Upper lobe of left lung (tissue), 4 donors: ENCODE measurements around the gene ALDH16A1.

Source experiments
- EP300 ChIP-seq, 4 donors: sonication (generic); formaldehyde crosslinking; IDR thresholded peaks; one replicate each; pipeline ENCODE4 v1.5.1; 2017; ENCODE audit warnings: antibody characterized with exemption in 4 of 4, control low read depth in 2 of 4
- POLR2A ChIP-seq, 4 donors: fragments of 450-650 bp; IDR thresholded peaks; one replicate each; pipeline ENCODE4 v1.5.1; 2016 to 2017; ENCODE audit warnings: antibody characterized with exemption in 4 of 4, mild to moderate bottlenecking in 2 of 4
- TF ChIP-seq, protein P1 (sequence below), 6 experiments: fragments of 450-650 bp in 4 of 6; fragments of 200-600 bp in 2 of 6; sonication (generic) in 2 of 6; IDR thresholded peaks; one replicate each; pipeline ENCODE4 v1.5.1; 2016 to 2019; ENCODE audit warnings: antibody characterized with exemption in 6 of 6

DNA sequence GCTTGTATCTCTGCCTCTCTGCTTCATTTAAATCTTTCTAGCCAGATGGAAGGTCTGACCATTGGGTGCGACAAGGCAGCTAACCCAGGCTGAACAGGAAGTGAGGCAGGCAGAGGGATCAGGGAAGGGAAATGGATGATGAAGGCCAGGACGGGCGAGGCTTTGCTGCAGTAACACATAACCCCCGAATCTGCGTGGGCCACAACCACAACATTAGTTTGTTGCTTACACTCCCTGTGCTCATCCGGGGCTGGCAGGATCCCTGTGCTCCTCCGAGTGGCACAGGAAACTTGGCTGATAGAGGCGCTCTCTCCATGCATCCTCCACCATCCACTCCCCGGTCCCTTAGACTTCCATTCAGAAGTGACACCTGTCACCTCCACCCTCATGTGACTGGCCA lies 19.9 kb downstream of the ALDH16A1 start:
- TF ChIP-seq POLR2A (IDR thresholded peaks at IDR 0.05) (no peak), EP300 (IDR thresholded peaks at IDR 0.05) (no peak)
- TF ChIP-seq, protein P1, sequence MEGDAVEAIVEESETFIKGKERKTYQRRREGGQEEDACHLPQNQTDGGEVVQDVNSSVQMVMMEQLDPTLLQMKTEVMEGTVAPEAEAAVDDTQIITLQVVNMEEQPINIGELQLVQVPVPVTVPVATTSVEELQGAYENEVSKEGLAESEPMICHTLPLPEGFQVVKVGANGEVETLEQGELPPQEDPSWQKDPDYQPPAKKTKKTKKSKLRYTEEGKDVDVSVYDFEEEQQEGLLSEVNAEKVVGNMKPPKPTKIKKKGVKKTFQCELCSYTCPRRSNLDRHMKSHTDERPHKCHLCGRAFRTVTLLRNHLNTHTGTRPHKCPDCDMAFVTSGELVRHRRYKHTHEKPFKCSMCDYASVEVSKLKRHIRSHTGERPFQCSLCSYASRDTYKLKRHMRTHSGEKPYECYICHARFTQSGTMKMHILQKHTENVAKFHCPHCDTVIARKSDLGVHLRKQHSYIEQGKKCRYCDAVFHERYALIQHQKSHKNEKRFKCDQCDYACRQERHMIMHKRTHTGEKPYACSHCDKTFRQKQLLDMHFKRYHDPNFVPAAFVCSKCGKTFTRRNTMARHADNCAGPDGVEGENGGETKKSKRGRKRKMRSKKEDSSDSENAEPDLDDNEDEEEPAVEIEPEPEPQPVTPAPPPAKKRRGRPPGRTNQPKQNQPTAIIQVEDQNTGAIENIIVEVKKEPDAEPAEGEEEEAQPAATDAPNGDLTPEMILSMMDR (IDR thresholded peaks at IDR 0.05), result no peak
